IPS-NIHi7 (cell line): ENCODE measurements around the gene SCN4A.
"Not testable (repeated sequence)": the region's sequence is repeated elsewhere in the genome, so short reads cannot be mapped to it uniquely, and the experiment has no call there.

Source experiments
- DNase-seq: peaks from one replicate; pipeline ENCODE4 v3.0.0; 2012; ENCODE audit warnings: mixed read lengths; ENCODE audit errors: extremely low spot score

The SCN4A gene

DNA sequence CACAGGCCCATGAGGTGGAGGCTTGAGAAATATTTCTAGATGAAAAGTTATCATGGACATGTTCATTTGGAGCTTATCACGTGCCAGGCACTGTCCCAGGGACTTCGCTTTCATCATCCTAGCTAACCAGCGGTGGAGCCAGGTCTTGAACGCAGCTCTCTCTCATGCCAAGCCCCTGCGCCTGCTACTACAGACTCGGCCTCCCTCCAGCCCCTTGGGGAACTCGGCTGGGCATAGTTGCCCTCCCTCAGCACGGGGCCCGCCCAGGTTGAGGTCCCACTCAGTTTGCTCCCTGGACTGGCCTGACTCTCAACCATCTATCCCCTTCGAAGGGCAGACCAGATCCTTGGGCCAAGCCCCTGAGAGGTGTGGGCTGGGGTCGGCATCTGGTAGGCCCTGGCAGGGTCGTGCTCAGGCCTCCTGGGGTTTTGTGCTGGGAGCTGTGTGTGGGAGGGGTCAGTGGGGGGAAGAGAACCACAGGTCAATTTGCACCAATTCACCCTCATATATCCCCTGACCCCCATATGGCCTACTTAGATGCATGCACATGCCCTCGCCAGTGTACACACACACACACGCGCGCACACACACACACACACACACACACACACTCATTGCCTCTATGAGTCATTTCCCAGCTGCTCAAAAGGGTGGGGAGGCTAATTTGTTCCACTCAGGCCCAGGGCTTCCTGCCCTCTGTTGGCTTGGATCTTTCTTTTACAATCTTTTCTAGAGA is 12.1 kb upstream of the SCN4A start:
- DNase-seq = no peak

- DNase-seq = no peak
Observed at GRCh38 chr17:63984236-63984635, 11.5 kb upstream of the SCN4A start.

- no peak for DNase-seq
Observed at GRCh38 chr17:63983320-63983719, 10.6 kb upstream of the SCN4A start.

DNA sequence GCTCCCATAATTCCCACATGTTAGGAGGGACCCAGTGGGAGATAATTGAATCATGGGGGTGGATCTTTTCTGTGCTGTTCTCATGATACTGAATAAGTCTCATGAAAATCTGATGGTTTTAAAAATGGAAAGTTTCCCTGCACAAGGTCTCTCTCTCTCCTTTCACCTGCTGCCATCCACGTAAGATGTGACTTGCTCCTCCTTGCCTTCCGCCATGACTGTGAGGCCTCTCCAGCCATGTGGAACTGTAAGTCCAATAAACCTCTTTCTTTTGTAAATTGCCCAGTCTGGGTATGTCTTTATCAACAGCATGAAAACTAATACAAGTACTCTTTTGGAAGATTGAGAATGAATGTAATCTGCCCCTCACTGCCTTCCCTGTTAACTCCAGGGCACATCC is 9.9 kb upstream of the SCN4A start:
- not testable (repeated sequence) for DNase-seq

- no peak for DNase-seq
Observed at GRCh38 chr17:63978272-63979200, 5.8 kb upstream of the SCN4A start.

DNA sequence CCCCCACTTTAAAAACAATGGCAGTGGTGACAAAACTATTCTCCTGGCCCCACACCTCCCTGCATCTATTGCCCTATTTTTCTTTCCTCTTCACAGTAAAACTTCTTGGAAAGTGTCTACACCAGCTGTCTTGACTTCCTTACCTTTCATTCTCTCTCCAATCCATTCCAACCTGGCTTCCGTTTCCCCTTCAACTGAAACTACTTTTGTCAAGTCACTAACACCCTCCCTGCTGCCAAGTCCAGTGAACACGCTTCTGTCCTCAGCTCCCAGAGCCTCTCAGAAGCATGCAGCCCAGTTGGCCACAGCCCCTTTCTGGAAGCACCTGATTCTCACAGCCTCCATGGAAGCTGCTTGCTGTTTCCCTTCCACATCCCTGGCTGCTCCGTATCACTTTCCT is 4.0 kb upstream of the SCN4A start:
- DNase-seq = no peak

DNA sequence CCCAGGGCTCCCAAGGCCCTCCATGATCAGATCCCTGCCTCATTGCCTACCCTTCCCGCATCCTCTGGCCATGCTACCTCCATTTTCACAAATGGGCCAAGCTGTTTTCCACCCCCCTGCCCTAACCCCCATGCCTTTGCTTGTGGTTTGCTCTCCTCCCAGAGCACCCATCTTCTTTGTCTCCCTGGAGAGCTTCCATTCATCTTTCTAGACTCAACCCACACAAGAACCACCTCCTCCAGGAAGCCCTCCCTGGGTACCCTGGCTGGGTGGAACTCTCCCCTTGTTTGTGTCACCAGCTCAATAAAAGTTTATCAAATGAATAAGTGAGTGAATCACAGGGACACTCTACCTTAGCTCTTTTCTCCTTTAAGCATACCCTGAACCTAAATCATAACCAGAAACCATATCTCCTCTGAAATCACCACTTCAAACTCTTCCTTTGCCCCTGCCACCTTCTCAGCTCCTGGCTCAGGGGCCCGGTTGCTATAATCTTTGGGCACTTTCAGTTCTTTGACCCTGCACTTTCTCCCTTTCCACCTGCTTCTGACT is 2.9 kb upstream of the SCN4A start:
- DNase-seq = no peak

- DNase-seq = no peak
Observed at GRCh38 chr17:63974594-63975192, 2.0 kb upstream of the SCN4A start.

GRCh38 chr17:63973930-63974593 is 1.3 kb upstream of the SCN4A start:
- DNase-seq = no peak

GRCh38 chr17:63973247-63973646 is 529 bp upstream of the SCN4A start:
- no peak for DNase-seq

DNA sequence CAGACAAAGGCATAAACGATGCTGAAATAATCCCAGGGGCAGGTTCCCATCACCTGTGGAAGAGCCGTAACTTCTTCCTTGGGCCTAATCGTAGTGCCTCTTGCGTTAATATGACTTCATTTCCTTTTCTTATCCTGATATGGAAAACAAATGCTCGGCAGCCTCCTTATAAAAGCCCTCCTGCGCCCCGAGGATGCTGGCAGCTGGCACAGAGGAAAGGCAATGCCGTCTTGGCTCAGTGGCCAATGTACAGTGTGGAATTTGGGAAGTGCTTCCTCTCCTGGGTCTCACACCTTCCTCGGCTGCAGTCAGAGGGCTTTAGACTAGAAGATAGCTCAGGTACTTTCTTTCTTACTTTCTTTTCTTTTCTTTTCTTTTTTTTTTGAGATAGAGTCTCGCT is 3.4 kb downstream of the SCN4A start:
- no peak for DNase-seq

GRCh38 chr17:63967953-63968352 is 4.8 kb downstream of the SCN4A start:
- no peak for DNase-seq

DNA sequence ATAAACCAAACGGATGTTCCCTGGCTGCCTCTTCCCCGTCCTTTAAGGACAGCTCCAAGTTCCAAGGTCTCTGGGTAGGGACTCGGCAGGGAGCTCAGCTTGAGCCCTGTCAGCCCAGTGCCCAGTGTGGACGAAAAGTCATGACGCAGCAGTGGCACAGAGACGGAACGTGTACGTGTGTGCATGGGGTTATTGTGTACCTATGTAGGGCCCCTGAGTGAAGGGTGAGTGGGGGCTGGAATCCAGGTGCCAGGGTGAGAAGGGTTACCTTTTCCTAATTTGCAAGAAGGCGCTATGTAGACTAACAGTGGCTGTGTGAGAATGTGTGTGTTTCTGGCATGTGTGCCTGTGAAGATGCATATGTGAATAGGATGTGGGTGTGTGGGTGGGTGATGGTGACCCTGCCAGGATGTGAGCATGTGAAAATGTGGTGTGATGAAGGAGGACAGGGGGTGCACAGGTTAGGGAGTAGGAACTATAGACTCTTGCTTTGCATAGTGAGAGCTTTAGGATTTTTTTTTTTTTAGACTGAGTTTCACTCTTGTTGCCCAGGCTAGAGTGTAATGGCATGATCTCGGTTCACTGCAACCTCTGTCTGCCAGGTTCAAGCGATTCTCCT is 6.0 kb downstream of the SCN4A start:
- DNase-seq = no peak

DNA sequence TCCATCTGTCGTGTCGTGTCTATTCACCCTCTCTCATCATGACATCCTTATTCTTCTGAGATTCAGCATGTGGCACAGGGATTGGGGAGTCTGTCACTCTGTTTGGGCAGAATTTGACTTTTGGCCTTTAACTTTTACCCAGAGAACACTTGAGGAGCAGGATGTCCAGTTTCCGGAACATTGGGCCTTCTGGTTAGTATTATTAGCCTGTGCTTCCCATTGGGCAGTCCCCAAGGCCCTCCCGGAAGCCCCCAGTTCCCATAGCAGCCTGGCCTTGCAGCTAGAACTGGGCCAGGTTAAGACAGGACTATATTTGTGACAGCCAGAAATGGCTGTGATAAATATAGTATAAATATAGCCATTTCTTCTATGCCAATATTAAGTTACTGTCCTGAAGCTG is 9.6 kb downstream of the SCN4A start:
- no peak for DNase-seq

DNA sequence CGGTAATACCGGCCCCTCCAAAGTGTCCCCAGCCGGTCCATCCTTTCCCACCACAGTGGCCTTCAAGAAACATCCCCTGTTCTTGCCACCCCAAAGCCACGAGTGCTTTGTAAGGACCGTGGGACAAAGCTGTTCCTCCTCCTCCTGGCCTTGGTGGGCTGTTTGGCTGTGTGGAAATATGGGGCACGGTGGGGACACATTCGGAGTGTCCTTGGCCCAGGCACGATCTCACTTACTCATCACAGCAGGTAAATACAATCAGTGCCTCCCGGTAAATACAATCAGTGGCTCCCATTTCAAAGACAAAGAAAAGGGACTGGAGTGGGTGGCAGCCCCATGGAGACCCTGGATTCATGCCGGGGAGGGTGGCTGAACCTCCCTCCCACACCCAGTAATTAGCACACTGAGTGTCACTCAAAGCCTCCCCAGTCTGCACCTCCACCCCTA is 10.4 kb downstream of the SCN4A start:
- no peak for DNase-seq

DNA sequence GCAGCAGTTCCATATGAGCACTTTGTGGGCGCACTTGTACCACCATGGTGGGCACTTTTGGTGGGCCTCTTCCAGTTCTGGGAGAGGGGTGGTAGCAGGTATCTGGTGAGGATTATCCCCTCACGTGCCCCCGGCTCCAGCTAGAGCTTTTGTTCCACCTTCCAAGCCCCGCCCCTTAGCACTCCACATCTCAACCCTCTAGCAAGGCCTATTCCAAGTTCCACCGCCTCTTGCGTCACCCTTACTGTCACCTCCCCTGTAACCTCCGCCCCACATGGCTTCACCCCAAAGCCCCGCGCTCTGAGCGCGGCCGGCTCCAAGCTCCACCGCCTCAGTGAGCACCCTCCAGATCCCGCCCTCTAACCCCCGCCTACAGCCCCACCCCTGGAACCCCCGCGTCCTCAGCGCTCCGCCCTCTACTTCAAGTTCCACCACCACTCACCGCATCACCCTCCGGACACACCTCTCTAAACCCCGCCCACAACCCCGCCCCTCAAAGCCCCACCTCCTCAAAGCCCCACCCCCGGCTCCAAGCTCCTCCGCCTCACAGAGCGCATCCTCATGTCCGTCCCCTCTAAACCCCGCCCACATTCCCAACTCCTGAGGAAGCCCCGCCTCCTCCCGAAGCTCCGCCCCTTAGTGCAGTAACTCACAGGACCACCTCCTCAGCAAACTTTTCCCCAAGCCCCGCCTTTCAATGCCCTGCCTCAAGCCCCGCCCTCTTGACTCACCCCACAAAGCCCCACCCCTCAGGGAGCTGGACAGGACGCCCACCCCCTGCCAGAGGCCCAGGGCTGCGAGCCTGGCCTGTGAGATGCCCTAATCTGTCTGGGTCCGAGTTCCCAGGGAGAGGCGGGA is 11.1 kb downstream of the SCN4A start:
- peak; percentile 98 for DNase-seq

DNA sequence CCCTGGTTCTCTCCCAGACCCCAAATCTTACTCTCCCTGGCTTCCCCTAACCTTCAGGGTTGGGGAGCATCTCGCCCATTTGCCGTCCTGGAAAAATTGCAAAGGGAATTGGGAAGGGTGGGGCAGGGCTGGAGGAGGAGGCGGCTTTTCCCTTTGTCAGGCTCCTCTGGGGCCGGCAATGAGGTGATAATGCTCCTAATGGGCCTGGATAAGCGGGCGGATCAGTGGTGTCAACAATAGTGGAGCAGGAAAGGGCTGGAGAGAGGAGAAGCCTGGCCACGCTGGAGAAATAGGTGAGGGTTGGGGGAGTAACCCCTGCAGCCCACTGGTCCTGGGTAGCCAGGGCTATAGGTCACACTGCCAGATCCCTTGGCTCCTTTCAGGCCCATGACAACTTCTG is 12.3 kb downstream of the SCN4A start:
- DNase-seq = peak; percentile 50

GRCh38 chr17:63960006-63960405 is 12.7 kb downstream of the SCN4A start:
- DNase-seq = no peak

DNA sequence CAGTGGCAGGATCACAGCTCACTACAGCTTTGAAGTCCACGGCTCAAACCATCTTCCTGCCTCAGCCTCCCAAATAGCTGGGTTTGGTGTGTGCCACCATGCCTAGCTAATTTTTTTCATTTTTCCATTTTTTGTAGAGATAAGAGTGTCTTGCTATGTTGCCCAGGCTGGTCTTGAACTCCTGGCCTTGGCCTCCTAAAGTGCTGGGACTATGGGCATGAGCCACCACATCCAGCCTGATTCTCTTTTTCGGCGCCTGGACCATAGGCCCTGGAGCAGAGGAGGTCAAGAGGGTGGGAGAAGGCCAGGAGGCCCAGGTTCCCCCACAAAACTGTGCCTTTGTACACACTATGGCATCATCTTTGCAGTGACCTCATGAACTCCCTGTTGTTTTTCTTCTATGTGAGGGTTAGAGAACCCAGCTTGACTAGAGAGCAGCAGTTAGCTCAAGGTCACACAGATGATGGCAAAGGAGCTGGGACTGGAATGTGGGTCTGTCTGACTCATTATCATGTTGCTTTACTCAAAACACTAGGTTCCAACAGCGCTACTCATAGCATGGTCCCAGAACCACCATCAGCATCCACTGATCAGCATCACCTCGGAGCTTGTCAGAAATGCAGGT is 16.3 kb downstream of the SCN4A start:
- no peak for DNase-seq

DNA sequence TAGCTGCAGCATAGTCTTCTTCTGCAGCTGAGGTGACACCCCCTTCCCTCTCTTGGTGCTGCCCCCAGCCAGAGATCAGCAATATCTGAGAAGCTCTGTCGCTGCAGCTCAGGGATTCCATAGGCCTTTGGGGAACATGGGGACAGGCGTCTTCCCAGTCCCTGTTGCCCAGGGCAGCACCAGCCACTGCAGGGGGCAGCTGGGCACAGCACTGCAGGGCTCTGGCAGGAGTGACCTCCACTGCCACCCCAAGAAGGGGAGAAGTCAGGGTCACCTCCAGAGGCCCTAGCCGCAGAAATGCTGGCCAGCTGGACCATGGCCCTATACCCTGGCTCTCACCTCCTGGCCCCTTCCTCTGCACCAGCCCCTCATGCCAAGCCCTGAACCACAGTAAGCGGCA is 16.9 kb downstream of the SCN4A start:
- no peak for DNase-seq
